Stomach (tissue), 9 donors: ENCODE results near the gene NKPD1. TPM values are rescaled to one million over a fixed set of nuclear protein-coding genes. Genes with fewer than 3 reads are reported as not detected.

Experiments
- DNase-seq, 2 donors: peaks; one replicate each; pipeline versions ENCODE4 v3.0.0 to v3.0.0-alpha.2; 2013 to 2019
- H3K27ac ChIP-seq, 5 donors: fragments of 200-600 bp in 4 of 5; sonication (generic) in 4 of 5; one replicate each; pipeline ENCODE4 v1.5.1; 2013 to 2019; ENCODE audit warnings: mild to moderate bottlenecking in 1 of 5, moderate library complexity in 1 of 5
- H3K27me3 ChIP-seq, 3 donors: fragments of 200-600 bp; sonication (generic); one replicate each; pipeline ENCODE4 v1.5.1; 2017 to 2019; ENCODE audit warnings: mixed run types in 1 of 3
- H3K36me3 ChIP-seq, 4 donors: fragments of 200-600 bp; sonication (generic); 1 replicate in 3 of 4; 2 replicates in 1 of 4; pipeline ENCODE4 v1.5.1; 2016 to 2019
- H3K4me1 ChIP-seq, 4 donors: fragments of 200-600 bp; sonication (generic); one replicate each; pipeline ENCODE4 v1.5.1; 2016 to 2019
- H3K4me3 ChIP-seq, 4 donors: fragments of 200-600 bp; sonication (generic) in 3 of 4; one replicate each; pipeline ENCODE4 v1.5.1; 2016 to 2019; ENCODE audit warnings: mild to moderate bottlenecking in 1 of 4
- H3K9me3 ChIP-seq, 4 donors: fragments of 200-600 bp; sonication (generic); one replicate each; pipeline ENCODE4 v1.5.1; 2016 to 2019
- EP300 ChIP-seq: sonication (generic); formaldehyde crosslinking; IDR thresholded peaks from one replicate; pipeline ENCODE4 v1.6.1; 2017; ENCODE audit warnings: antibody characterized with exemption
- POLR2A ChIP-seq, 4 donors: fragments of 450-650 bp; IDR thresholded peaks; one replicate each; pipeline ENCODE4 v1.6.1; 2016; ENCODE audit warnings: antibody characterized with exemption in 4 of 4, control low read depth in 2 of 4, mild to moderate bottlenecking in 1 of 4, moderate library complexity in 1 of 4
- POLR2AphosphoS5 ChIP-seq, 3 donors: sonication (generic); formaldehyde crosslinking; IDR thresholded peaks; one replicate each; pipeline ENCODE4 v1.6.1; 2016; ENCODE audit warnings: antibody characterized with exemption in 3 of 3
- WGBS, 5 donors: extraction: QIAGEN DNeasy Blood & Tissue Kit in 3 of 5; methylation state at CpG; one replicate each; pipeline versions ENCODE4 v1.1.5 to v1.1.7; 2013 to 2018; 5-methylcytosine and 5-hydroxymethylcytosine counted together
- intact Hi-C: fragments of 100-400 bp; cut with DNase I; formaldehyde crosslinking; loops from one replicate; pipeline ENCODE4 v1.15.1; 2023; ENCODE audit warnings: low total_unique reads
- polyA plus RNA-seq, 3 donors: library from polyadenylated mRNA; stranded (reverse); fragments of 200-250 nt; gene quantifications; one replicate each; pipeline ENCODE4 v1.2.3, GENCODE V29; 2013
- total RNA-seq, 5 donors: library from RNA; depleted of rRNA; stranded (reverse); fragments of >200 nt; gene quantifications; one replicate each; pipeline versions ENCODE4 v1.1.0 to v1.2.3, GENCODE V29; 2014 to 2016
- TF ChIP-seq, protein P1 (sequence below), 7 experiments: fragments of 450-650 bp in 4 of 7; fragments of 200-600 bp in 3 of 7; sonication (generic) in 3 of 7; IDR thresholded peaks; one replicate each; pipeline ENCODE4 v1.5.1; 2016 to 2019; ENCODE audit warnings: antibody characterized with exemption in 7 of 7, control low read depth in 2 of 7, mild to moderate bottlenecking in 1 of 7
- donor health status: healthy with polysubstance abuse.
- donor health status: Bipolar disorder and iron deficiency.
- donor health status: healthy.

The NKPD1 gene
- total and polyA plus RNA-seq, 8 donors, result 0.20 TPM; not detected in 7

DNA sequence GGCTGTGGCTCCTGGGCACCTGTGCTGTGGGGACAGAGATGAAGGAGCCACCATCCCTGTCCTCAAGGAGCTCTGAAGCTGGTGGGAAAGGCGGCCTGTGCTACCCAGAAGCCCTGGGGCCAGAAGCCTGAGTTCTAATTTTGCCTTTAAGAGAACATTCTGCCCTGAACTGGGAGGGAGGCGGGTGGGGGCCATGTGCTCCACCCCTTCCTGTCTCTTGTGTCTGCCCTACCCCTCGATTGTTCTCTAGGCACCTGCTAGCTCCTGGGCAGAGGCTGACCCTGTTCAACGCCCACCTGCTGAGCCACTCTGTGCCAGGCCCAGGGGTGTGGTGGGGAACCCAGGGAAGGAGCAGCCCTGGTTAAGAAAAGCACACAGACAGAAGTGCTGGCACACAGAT, 11.4 kb upstream of the NKPD1 start:
- intact Hi-C loops, result no loop called here
- 44 to 50% (median 50%) methylated on average over 1 to 4 of the region's 4 CpGs for WGBS, 5 donors
- H3K9me3 ChIP-seq, result no peaks in the 10 kb centered on the region
- no peaks in the 10 kb centered on the region for H3K27me3 ChIP-seq
- H3K4me3 ChIP-seq, result no peak overlapping the region
- peaks cover 0 to 6% (median 2%) of the 10 kb centered on the region in 4 donors for H3K36me3 ChIP-seq
- no peak for TF ChIP-seq EP300
- TF ChIP-seq, protein P1, sequence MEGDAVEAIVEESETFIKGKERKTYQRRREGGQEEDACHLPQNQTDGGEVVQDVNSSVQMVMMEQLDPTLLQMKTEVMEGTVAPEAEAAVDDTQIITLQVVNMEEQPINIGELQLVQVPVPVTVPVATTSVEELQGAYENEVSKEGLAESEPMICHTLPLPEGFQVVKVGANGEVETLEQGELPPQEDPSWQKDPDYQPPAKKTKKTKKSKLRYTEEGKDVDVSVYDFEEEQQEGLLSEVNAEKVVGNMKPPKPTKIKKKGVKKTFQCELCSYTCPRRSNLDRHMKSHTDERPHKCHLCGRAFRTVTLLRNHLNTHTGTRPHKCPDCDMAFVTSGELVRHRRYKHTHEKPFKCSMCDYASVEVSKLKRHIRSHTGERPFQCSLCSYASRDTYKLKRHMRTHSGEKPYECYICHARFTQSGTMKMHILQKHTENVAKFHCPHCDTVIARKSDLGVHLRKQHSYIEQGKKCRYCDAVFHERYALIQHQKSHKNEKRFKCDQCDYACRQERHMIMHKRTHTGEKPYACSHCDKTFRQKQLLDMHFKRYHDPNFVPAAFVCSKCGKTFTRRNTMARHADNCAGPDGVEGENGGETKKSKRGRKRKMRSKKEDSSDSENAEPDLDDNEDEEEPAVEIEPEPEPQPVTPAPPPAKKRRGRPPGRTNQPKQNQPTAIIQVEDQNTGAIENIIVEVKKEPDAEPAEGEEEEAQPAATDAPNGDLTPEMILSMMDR (IDR thresholded peaks at IDR 0.05), result no peak
- TF ChIP-seq POLR2A (IDR thresholded peaks at IDR 0.05), result no peak
- peak in 1 of 2 donors; percentile 18 for DNase-seq
- H3K27ac ChIP-seq, result no peak overlapping the region
- peaks cover 1 to 46% (median 23%) of the 10 kb centered on the region in 4 donors for H3K4me1 ChIP-seq

DNA sequence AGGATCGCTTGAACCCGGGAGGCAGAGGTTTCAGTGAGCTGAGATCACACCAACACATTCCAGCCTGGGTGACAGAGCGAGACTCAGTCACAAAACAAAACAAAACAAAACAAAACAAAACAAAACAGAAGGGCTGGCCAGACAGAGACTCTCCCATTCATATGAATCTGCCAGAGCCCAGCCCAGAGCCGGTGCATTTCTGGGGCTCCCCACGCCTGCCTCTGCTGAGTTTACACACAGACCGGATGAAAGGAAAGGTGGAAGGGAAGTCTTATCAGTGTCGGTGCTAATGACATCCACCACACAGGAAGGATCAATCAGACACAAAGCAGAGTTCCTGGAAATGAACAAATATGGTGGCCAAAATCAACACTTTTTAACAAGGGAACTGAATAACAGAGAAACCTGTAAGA, 10.4 kb upstream of the NKPD1 start:
- intact Hi-C loops, result no loop called here
- H3K4me3 ChIP-seq, result no peak overlapping the region
- H3K27ac ChIP-seq, result peak overlapping the region in 2 of 5 donors; percentile 17 to 56
- peaks cover 0 to 6% (median 2%) of the 10 kb centered on the region in 4 donors for H3K36me3 ChIP-seq
- peak in 1 of 2 donors; percentile 58 for DNase-seq
- H3K27me3 ChIP-seq, result no peaks in the 10 kb centered on the region
- H3K4me1 ChIP-seq, result peaks cover 0 to 38% (median 18%) of the 10 kb centered on the region in 4 donors
- TF ChIP-seq EP300 (no peak), POLR2A (IDR thresholded peaks at IDR 0.05) (no peak), POLR2AphosphoS5 (IDR thresholded peaks at IDR 0.05) (no peak)
- TF ChIP-seq, protein P1 (IDR thresholded peaks at IDR 0.05), result no peak
- 22 to 37% (median 29%) methylated on average over 7 of the region's 7 CpGs for WGBS, 5 donors
- no peaks in the 10 kb centered on the region for H3K9me3 ChIP-seq

DNA sequence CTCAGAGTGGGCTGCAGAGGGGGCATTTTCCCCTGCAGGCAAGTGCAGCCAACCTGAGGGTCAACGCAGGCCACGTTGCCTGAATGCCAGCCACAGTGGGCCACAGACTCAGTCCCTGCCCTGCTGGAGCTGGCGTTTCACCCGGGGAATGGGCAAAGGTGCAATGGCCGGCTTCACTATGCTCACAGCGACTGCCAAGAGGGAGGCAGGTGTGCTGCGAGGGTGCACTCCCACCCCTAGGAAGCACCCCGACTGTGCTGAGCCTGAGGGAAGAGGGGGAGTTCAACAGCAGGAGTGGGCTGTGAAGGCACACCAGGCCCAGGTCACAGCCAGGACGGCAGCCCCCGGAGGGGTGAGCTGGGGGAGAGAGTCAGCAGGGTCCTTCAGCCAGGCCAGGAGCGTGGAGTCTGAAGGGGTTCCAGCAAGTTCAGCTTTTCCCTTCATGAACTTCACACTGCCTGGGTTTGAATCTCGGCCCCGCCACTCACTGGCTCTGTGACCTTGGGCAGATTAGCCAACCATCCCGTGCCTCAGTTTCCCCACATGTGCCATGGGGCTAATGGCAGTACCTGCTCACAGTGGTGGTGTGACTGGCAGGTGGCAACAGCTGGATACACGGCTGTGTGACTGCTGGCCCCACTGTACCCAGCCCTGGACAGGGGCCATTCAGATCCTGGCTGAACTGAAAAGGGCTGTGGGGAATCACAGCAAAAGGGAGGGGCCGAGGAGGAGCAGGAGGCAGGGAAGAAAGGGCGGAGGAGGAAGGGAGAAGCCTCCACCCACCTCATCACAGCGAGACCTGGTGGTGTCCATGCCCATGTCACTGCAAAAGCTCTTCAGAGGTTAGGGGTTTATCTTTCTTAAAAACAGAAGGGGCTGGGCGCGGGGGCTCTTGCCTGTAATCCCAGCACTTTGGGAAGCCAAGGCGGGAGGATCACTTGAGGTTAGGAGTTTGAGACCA, 9.6 kb upstream of the NKPD1 start:
- H3K27ac ChIP-seq, result peak overlapping the region in 2 of 5 donors; percentile 14 to 17
- TF ChIP-seq POLR2AphosphoS5 (IDR thresholded peaks at IDR 0.05) (no peak), EP300 (no peak), POLR2A (IDR thresholded peaks at IDR 0.05) (no peak)
- TF ChIP-seq, protein P1 (IDR thresholded peaks at IDR 0.05), result no peak
- WGBS, 5 donors, result 79 to 88% (median 85%) methylated on average over 15 to 21 of the region's 21 CpGs

DNA sequence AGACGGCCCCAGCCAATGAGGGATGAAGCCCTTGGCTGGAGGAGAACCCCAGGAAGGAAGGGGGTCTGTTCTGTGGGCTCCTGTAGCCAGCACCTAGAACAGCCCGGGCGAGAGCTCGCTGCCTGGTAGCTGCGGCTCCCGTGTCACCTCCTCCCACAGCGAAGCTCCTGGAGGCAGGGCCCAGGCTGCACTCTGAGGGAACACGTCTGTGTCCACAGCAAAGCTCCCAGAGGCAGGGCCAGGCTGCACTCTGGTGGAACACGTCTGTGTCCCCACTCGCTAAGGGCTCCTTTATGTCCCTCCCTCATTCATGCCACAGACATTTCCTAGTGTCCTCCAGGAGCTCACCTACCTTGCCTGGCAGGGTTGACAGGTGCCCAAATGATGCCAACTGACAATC, 8.8 kb upstream of the NKPD1 start:
- intact Hi-C loops, result no loop called here
- no peak for DNase-seq
- WGBS, 5 donors, result 90 to 95% (median 94%) methylated on average over 7 to 10 of the region's 10 CpGs
- TF ChIP-seq POLR2AphosphoS5 (IDR thresholded peaks at IDR 0.05), result no peak
- TF ChIP-seq, protein P1 (IDR thresholded peaks at IDR 0.05), result no peak
- TF ChIP-seq POLR2A (IDR thresholded peaks at IDR 0.05), result no peak
- TF ChIP-seq EP300, result no peak
- Histone ChIP-seq H3K4me3 (no peak overlapping the region), H3K36me3 (peaks cover 0 to 6% (median 2%) of the 10 kb centered on the region in 4 donors), H3K27me3 (no peaks in the 10 kb centered on the region), H3K4me1 (peaks cover 0 to 46% (median 23%) of the 10 kb centered on the region in 4 donors), H3K27ac (no peak overlapping the region), H3K9me3 (no peaks in the 10 kb centered on the region)

More for the DNA sequence above, 9.6 kb upstream of the NKPD1 start:
- Histone ChIP-seq H3K4me3 (no peak overlapping the region), H3K36me3 (peaks cover 0 to 6% (median 2%) of the 10 kb centered on the region in 4 donors), H3K4me1 (peaks cover 0 to 38% (median 18%) of the 10 kb centered on the region in 4 donors), H3K27me3 (no peaks in the 10 kb centered on the region), H3K9me3 (no peaks in the 10 kb centered on the region)
- intact Hi-C loops, result no loop called here
- DNase-seq, result peak in 1 of 2 donors; percentile 3
